GM12865 (cell line): Measurements from ENCODE around the gene TTF1.

Source experiments
- DNase-seq: peaks from one replicate; pipeline ENCODE4 v3.0.0; 2010; ENCODE audit warnings: low read depth
- H3K4me3 ChIP-seq: 2 replicates; pipeline ENCODE4 v1.5.1; 2011; ENCODE audit warnings: mild to moderate bottlenecking, low read depth, low read length, control low read depth
- TF ChIP-seq, protein P1 (sequence below): IDR thresholded peaks from 2 replicates; pipeline ENCODE4 v1.5.1; 2011; ENCODE audit warnings: low read length, control low read depth, low read depth, inconsistent platforms; ENCODE audit not compliant: insufficient read depth; ENCODE audit errors: missing control alignments

Gene TTF1

DNA sequence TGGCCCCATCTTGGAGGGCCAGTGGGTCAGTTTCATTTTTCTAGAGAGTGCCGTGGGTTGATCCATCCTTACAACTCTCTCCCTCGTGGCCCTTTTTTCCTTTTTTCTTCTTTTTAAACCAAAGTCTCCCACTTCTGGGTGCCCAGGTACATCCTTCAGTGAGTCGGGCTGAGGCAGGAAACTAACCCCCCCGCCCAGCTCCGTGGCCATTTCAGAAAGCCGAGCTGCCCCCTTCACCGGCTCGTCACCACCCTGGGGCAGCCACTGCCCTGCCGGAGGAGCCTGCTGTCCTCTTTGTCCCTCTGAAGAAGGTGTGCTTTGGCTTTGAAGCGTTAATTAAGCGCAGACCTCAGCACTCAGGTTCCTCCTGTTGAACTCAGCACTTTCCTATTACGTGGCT, 8.5 kb upstream of the TTF1 start:
- TF ChIP-seq, protein P1, sequence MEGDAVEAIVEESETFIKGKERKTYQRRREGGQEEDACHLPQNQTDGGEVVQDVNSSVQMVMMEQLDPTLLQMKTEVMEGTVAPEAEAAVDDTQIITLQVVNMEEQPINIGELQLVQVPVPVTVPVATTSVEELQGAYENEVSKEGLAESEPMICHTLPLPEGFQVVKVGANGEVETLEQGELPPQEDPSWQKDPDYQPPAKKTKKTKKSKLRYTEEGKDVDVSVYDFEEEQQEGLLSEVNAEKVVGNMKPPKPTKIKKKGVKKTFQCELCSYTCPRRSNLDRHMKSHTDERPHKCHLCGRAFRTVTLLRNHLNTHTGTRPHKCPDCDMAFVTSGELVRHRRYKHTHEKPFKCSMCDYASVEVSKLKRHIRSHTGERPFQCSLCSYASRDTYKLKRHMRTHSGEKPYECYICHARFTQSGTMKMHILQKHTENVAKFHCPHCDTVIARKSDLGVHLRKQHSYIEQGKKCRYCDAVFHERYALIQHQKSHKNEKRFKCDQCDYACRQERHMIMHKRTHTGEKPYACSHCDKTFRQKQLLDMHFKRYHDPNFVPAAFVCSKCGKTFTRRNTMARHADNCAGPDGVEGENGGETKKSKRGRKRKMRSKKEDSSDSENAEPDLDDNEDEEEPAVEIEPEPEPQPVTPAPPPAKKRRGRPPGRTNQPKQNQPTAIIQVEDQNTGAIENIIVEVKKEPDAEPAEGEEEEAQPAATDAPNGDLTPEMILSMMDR: no peak
- no peak for DNase-seq
- no peak overlapping the region for H3K4me3 ChIP-seq

DNA sequence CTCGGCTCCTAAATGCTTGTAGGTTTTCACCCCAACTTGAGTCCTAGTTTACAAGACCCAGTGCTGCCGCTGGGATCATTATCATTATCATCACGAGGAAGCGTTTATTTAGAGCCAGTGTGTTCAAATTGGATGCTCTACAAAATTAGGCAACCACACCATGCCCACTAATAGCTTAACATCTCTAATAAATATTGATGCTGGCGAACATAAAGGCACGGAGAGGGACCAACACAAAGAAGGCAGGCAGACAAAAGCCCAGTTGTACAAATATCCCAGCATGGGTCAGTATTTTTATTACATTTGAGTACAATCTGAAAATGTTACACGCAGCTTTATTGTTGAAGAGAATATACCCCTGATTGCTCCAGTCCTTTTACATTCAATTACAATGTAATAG, 8.1 kb upstream of the TTF1 start:
- no peak for DNase-seq
- no peak overlapping the region for H3K4me3 ChIP-seq
- TF ChIP-seq, protein P1: no peak

DNA sequence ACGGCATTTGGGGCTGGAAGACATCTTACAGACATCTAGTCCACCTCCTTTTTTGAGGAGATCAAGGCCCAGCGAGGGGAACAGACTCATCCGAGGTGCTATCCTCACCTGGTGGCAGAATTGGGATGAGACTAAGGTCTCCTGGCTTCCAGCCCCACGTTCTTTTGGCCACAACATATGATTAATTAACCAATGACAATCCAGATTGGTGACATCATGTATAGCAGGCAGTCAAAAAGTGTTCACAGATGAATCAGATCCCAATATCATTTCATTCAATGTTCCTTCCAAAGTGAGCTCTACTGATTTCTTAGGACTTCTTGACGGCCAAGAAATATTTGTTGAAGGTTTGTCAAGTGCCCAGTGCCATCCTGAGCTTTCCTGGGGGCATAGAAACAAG, 7.3 kb upstream of the TTF1 start:
- H3K4me3 ChIP-seq: no peak overlapping the region
- TF ChIP-seq, protein P1: no peak
- no peak for DNase-seq

DNA sequence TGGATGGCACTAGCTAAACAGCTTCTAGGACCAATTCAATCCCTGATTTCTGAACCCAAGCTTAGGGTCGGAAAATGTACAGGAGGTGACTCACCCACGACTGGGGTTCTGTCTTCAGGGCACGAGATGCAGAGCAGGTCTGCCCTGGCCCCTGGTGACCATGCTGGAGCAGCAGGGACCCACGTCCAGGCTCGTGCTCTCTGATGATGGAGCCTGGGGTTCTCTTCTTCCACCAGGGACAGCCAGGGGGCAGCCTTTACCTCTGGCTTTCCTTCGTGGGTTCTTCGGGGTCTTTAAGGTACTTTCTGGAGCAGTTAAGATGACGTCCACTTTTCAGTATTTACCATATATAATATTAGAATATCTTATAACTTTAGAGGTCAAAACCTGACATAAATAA, 5.4 kb upstream of the TTF1 start:
- peak; percentile 16 for DNase-seq
- TF ChIP-seq, protein P1: peak; percentile 47

DNA sequence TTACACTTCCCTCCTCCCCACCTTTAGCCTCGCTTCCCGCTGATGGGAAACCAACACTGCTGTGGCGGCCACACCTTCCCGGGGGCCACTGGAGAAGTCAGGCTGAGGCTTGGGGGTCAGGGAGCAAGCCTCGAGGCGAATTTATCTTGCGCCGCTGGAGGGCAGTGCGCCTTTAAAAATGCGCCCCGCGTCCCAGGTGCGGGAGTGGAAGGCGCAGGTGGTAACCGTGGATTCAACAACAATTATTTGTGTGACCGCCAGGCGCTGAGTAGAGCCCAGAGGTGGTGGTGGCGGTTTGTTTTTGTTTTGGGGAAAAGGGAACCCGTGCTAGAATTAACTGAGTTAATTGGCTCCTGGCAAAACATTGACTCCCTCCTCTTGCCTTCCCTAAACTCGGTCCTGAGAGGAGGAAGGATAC, 4.5 kb upstream of the TTF1 start:
- no peak overlapping the region for H3K4me3 ChIP-seq
- peak; percentile 80 for DNase-seq
- TF ChIP-seq, protein P1: peak; percentile 73

More for the DNA sequence above, 5.4 kb upstream of the TTF1 start:
- no peak overlapping the region for H3K4me3 ChIP-seq

DNA sequence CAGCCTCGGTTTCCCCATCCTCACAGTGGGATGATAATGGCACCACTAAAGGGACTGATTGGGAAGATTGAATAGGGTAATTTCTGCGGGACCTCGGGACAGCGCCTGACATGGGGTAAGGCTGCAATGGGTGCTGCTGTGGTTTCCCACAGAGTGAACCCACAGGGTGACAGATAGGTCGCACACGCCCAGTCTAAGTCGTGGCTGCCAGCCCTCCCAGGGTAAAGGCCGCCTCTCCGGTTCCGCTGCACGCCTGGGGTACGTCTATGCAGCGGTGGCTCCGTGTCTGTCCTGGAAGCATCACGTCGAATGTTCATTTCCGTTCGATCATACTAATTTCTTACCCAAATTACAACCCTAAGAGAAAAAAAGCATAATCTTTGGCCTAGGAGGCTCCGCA, 4.0 kb upstream of the TTF1 start:
- DNase-seq: peak; percentile 20
- no peak overlapping the region; the same call in 1 of the 2 replicates for H3K4me3 ChIP-seq
- TF ChIP-seq, protein P1: no peak

DNA sequence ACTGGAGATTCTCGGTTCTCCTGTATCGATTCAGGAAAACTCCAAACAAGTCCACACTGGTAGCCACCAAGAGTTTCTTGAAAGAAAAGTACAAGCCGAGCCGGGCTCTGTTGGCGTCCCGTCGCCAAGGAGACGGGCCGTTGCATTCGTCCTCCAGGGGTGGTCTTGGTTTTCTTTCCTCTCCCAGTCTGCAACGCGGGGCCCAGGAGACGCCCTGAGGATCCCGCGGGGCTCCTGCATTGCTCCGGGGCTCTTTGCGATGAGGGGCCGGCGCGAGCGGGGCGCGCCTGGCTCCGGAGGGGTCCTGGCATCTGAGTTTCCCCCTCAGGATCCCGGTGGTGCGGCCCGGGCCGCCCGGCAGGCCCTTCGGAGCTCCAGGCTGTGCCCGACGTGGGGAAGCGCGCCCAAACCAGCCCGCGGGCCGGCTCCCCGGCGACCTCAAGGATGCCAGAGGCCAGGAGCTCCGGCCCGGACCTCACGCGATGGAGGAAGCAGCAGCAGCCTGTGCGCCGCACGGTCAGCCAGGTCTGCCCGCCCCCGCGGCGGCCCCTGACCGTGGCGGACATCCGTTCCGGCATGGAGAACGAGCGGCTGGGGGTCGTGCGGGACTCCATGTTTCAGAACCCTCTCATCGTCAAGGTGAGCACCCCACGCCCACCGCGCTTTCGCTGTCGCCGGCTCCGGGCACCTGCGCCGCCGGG, 3.3 kb upstream of the TTF1 start, which contains the start of gene CFAP77:
Gene CFAP77 (plus strand): TSS at position 384 of the 701 bp plus-strand sequence. CDS start 61 bp downstream, at position 445.
- H3K4me3 ChIP-seq: peak within 1 kb of the TSS; percentile 25; the same call in 1 of the 2 replicates
- DNase-seq: peak; percentile 48
- TF ChIP-seq, protein P1: no peak
